Ectodermal cell (in vitro differentiated cells): Measurements from ENCODE around the gene DDX50.
"Not testable (repeated sequence)": the region's sequence is repeated elsewhere in the genome, so short reads cannot be mapped to it uniquely, and the experiment has no call there.

Experiments
- H3K27ac ChIP-seq: 2 replicates; pipeline ENCODE4 v1.7.0; 2013; ENCODE audit warnings: mild to moderate bottlenecking, low read depth, low read length; ENCODE audit not compliant: insufficient read depth, poor library complexity, severe bottlenecking
- H3K27me3 ChIP-seq: 2 replicates; pipeline ENCODE4 v1.7.0; 2013; ENCODE audit warnings: mild to moderate bottlenecking, low read length; ENCODE audit not compliant: insufficient read depth, control insufficient read depth, poor library complexity, severe bottlenecking
- H3K36me3 ChIP-seq: one replicate; pipeline ENCODE4 v1.7.0; 2013; ENCODE audit warnings: low read length; ENCODE audit not compliant: control insufficient read depth, insufficient read depth
- H3K4me1 ChIP-seq: one replicate; pipeline ENCODE4 v1.7.0; 2013; ENCODE audit warnings: low read length; ENCODE audit not compliant: control insufficient read depth, insufficient read depth
- H3K4me3 ChIP-seq: 2 replicates; pipeline ENCODE4 v1.7.0; 2013; ENCODE audit warnings: low read depth, low read length, control low read depth; ENCODE audit not compliant: insufficient read depth
- H3K9me3 ChIP-seq: 2 replicates; pipeline ENCODE4 v1.7.0; 2013; ENCODE audit warnings: mild to moderate bottlenecking, low read length, moderate library complexity; ENCODE audit not compliant: control insufficient read depth
- WGBS, 2 experiments: methylation state at CpG; one replicate each; pipeline ENCODE4 v1.1.7; 2013; ENCODE audit warnings: missing lambda C conversion rate in 2 of 2; 5-methylcytosine and 5-hydroxymethylcytosine counted together

The DDX50 gene

GRCh38 chr10:68950598-68950997, 49.5 kb downstream of the DDX50 start:
- WGBS, 2 experiments: 94 to 97% methylated on average over 3 of the region's 3 CpGs
- no peaks in the 10 kb centered on the region for H3K4me1 ChIP-seq
- no peak overlapping the region for H3K27ac ChIP-seq
- no peaks in the 10 kb centered on the region for H3K27me3 ChIP-seq
- H3K9me3 ChIP-seq: no peaks in the 10 kb centered on the region
- peaks cover 6% of the 10 kb centered on the region for H3K36me3 ChIP-seq
- H3K4me3 ChIP-seq: no peak overlapping the region

- 93 to 96% methylated on average over 12 of the region's 12 CpGs for WGBS, 2 experiments
- H3K27ac ChIP-seq: no peak overlapping the region
- H3K4me3 ChIP-seq: no peak overlapping the region
Observed at GRCh38 chr10:68954904-68955303, 53.8 kb downstream of the DDX50 start.

GRCh38 chr10:68955355-68955831, 54.3 kb downstream of the DDX50 start:
- H3K27ac ChIP-seq: peak overlapping the region; percentile 90
- peak overlapping the region; percentile 95 for H3K4me3 ChIP-seq
- peaks cover 6% of the 10 kb centered on the region for H3K36me3 ChIP-seq
- no peaks in the 10 kb centered on the region for H3K27me3 ChIP-seq
- no peaks in the 10 kb centered on the region for H3K9me3 ChIP-seq
- no peaks in the 10 kb centered on the region for H3K4me1 ChIP-seq
- 10 to 14% methylated on average over 16 of the region's 16 CpGs for WGBS, 2 experiments

More at GRCh38 chr10:68954904-68955303, 53.8 kb downstream of the DDX50 start:
- Histone ChIP-seq H3K4me1 (no peaks in the 10 kb centered on the region), H3K36me3 (peaks cover under 1% of the 10 kb centered on the region), H3K9me3 (no peaks in the 10 kb centered on the region), H3K27me3 (no peaks in the 10 kb centered on the region)

- peak within 1 kb of the TSS; percentile 90 for H3K27ac ChIP-seq
- 0% methylated on average over 53 of the region's 53 CpGs for WGBS, 2 experiments
- no peaks in the 10 kb centered on the region for H3K4me1 ChIP-seq
- H3K9me3 ChIP-seq: no peaks in the 10 kb centered on the region
- peaks cover 11% of the 10 kb centered on the region for H3K36me3 ChIP-seq
- peak within 1 kb of the TSS; percentile 95 for H3K4me3 ChIP-seq
- no peaks in the 10 kb centered on the region for H3K27me3 ChIP-seq
Observed at GRCh38 chr10:68955832-68956532, 54.9 kb downstream of the DDX50 start, which contains the start of gene DDX21. Gene DDX21 (plus strand): TSS chr10:68956170. CDS start chr10:68956226, 56 bp downstream.

GRCh38 chr10:68957284-68957615, 56.1 kb downstream of the DDX50 start:
- Histone ChIP-seq H3K27ac (no peak overlapping the region), H3K4me3 (peak overlapping the region; percentile 95), H3K36me3 (peaks cover 11% of the 10 kb centered on the region), H3K9me3 (no peaks in the 10 kb centered on the region), H3K4me1 (no peaks in the 10 kb centered on the region), H3K27me3 (no peaks in the 10 kb centered on the region)
- 51 to 53% methylated on average over 7 of the region's 7 CpGs for WGBS, 2 experiments

GRCh38 chr10:68957654-68958053, 56.5 kb downstream of the DDX50 start:
- WGBS, 2 experiments: 83 to 87% methylated on average over 3 of the region's 3 CpGs
- Histone ChIP-seq H3K27me3 (no peaks in the 10 kb centered on the region), H3K9me3 (no peaks in the 10 kb centered on the region), H3K36me3 (peaks cover 14% of the 10 kb centered on the region), H3K27ac (no peak overlapping the region), H3K4me1 (no peaks in the 10 kb centered on the region), H3K4me3 (peak overlapping the region; percentile 95)

GRCh38 chr10:68959695-68960527, 58.8 kb downstream of the DDX50 start:
- H3K9me3 ChIP-seq: no peaks in the 10 kb centered on the region
- no peaks in the 10 kb centered on the region for H3K27me3 ChIP-seq
- H3K4me3 ChIP-seq: no peak overlapping the region
- peaks cover 27% of the 10 kb centered on the region for H3K36me3 ChIP-seq
- H3K4me1 ChIP-seq: no peaks in the 10 kb centered on the region
- 94 to 96% methylated on average over 4 of the region's 4 CpGs for WGBS, 2 experiments
- H3K27ac ChIP-seq: no peak overlapping the region

- Histone ChIP-seq H3K36me3 (peaks cover 44% of the 10 kb centered on the region), H3K27ac (no peak overlapping the region)
- 96 to 98% methylated on average over 4 of the region's 4 CpGs for WGBS, 2 experiments
Observed at GRCh38 chr10:68963151-68963550, 62.0 kb downstream of the DDX50 start.

DNA sequence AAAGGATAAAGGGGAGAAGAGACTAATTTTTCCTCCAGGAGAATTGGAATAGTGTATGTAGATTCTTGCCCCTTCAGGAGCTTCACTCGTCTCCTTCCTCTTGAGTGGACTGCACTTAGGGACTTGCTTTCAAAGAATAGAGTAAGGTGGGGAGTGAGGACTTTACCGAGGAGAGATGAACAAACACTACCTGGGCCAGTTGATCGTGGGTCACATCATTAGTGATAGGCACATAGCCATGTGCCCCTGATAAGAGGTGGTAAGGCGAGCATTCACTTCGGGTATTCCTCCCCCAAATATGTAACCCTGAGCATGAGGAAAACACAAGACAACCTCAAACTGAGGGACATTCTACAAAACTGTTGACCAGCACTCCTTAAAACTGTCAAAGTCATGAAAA, 72.9 kb downstream of the DDX50 start:
- Histone ChIP-seq H3K9me3 (no peaks in the 10 kb centered on the region), H3K36me3 (peaks cover 50% of the 10 kb centered on the region), H3K27ac (no peak overlapping the region), H3K27me3 (no peaks in the 10 kb centered on the region), H3K4me1 (no peaks in the 10 kb centered on the region), H3K4me3 (no peak overlapping the region)
- 93 to 96% methylated on average over 5 of the region's 5 CpGs for WGBS, 2 experiments

More at GRCh38 chr10:68963151-68963550, 62.0 kb downstream of the DDX50 start:
- no peaks in the 10 kb centered on the region for H3K4me1 ChIP-seq
- H3K4me3 ChIP-seq: no peak overlapping the region
- no peaks in the 10 kb centered on the region for H3K27me3 ChIP-seq
- no peaks in the 10 kb centered on the region for H3K9me3 ChIP-seq

DNA sequence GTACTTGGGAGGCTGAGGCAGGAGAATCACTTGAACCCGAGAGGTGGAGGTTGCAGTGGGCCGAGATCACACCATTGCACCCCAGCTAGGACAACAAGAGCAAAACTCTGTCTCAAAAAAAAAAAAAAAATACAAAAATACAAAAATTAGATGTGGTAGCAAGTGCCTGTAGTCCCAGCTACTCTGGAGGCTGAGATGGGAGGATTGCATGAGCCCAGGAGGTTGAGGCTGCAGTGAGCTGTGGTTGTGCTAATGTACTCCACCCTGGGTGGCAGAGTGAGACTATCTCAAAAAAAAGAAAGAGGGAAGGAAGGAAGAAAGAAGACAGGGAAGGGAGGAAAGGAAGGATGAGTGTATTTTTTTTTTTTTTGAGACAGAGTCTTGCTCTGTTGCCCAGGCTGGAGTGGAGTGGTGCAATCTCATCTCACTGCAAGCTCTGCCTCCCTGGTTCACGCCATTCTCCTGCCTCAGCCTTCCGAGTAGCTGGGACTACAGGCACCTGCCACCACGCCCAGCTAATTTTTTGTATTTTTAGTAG, 74.9 kb downstream of the DDX50 start:
- H3K27ac ChIP-seq, H3K9me3 ChIP-seq, H3K27me3 ChIP-seq, H3K4me1 ChIP-seq, H3K4me3 ChIP-seq: not testable (repeated sequence)
- WGBS, 2 experiments: 98 to 100% methylated on average over 4 of the region's 5 CpGs
- H3K36me3 ChIP-seq: peaks cover 41% of the 10 kb centered on the region
